LHCN-M2 (cell line): ENCODE data around the gene ALOX5. TPM values are rescaled to one million over a fixed set of nuclear protein-coding genes. Genes with fewer than 3 reads are reported as not detected.
"Not testable (repeated sequence)": the region's sequence is repeated elsewhere in the genome, so short reads cannot be mapped to it uniquely, and the experiment has no call there.

Experiments used
- DNase-seq: peaks from one replicate; pipeline ENCODE4 v3.0.0-alpha.2; 2012; ENCODE audit warnings: low read depth
- total RNA-seq: library from RNA; depleted of rRNA; stranded (reverse); fragments of >200 nt; gene quantifications from 2 replicates; pipeline ENCODE4 v1.2.3, GENCODE V29; 2014; rRNA removed

The ALOX5 gene
- total RNA-seq, 1 experiment from 2014 or later, result not detected

- DNase-seq, result no peak
Observed at GRCh38 chr10:45466784-45467183, 92.8 kb downstream of the ALOX5 start.

DNA sequence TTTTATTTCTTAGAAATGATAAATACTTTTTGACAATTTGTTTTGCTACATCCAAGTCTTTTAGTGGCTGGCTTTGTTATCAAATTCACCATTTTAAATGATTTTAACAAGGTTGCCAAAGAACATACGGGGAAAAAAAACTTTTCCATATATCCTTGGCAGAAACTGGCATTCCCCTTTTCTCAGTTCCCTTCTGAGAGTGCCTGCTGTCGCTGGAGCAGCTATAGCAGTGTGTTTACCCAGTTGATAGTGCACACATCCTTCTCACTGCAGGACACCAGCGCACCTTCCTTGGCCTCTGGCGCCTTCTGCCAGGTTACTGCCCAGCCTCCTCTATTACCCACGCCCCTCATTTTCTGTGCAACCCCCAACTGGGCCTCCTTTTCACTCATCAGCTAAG is 94.1 kb downstream of the ALOX5 start:
- no peak for DNase-seq

GRCh38 chr10:45470098-45471012 is 96.3 kb downstream of the ALOX5 start:
- no peak for DNase-seq

DNA sequence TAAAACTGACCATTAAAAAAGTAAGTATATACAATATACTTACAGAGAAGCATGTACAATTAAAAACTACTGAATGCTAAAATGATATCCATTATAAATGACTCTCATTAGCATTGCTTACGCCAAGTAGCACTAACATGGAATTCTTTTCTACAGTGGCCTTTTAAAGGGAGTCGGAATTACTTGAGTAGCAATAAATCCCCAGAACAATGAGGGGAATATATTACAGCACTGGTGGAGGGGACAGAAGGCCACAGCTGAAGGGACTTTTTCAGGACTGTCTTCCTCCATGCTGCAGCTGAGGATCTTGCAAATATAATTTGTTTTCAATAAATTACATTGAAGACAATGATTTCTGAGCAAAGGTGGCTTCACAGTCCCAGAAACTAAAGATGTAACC is 97.0 kb downstream of the ALOX5 start:
- no peak for DNase-seq

- no peak for DNase-seq
Observed at GRCh38 chr10:45471531-45472310, 97.7 kb downstream of the ALOX5 start.

DNA sequence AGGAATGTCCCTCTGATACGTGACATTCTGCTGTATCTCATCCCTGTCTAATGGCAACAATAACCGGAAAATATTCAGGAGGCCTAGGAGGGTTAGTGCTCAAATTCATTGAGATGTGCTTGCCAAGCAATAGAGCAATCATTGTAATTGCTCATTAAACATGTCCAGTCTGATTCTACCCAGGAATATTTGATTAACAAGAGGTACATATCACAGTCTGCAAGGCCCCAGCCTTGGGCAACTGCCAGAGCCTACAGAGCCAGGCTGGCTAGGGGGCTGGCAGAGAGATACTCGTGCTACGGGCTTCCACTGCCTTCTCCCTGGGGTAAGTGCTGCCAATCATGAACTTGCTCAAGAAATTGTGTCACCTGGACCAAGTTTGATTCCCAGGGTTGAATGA is 99.1 kb downstream of the ALOX5 start:
- no peak for DNase-seq

GRCh38 chr10:45476559-45476958 is 102.5 kb downstream of the ALOX5 start:
- no peak for DNase-seq

- no peak for DNase-seq
Observed at GRCh38 chr10:45480294-45480693, 106.3 kb downstream of the ALOX5 start.

DNA sequence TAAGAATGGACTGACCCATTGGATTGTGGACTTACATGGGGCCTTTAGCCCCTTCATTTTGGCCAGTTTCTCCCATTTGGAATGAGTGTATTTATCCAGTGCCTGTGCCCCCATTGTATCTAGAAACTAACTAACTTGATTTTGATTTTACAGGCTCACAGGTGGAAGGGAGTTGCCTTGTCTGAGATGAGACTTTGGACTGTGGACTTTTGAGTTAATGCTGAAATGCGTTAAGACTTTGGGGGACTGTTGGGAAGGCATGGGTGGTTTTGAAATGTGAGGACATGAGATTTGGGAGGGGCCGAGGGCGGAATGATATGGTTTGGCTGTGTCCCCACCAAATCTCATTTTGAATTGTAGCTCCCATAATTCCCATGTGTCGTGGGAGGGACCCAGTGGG is 107.1 kb downstream of the ALOX5 start:
- DNase-seq, result not testable (repeated sequence)

- DNase-seq, result no peak
Observed at GRCh38 chr10:45483002-45483401, 109.0 kb downstream of the ALOX5 start.

DNA sequence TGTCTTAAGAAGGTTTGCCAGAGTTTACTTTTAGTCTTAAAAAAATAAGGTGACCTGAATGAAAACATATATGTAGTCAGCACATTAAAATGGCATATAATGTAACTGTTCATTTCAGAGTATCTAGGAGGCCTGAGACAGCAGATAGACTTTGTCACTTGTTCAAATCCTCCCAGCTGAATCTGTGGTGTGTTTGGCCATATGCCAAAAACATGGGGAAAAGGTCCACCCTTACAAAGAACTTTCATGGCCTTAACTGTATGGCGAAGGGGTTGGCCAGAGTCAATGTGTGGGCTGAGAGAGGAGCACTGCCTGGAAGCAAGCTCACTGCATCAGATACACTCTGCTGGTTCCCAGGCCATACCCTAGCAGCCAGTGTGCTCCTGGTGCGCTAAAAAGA is 113.7 kb downstream of the ALOX5 start:
- DNase-seq, result no peak

DNA sequence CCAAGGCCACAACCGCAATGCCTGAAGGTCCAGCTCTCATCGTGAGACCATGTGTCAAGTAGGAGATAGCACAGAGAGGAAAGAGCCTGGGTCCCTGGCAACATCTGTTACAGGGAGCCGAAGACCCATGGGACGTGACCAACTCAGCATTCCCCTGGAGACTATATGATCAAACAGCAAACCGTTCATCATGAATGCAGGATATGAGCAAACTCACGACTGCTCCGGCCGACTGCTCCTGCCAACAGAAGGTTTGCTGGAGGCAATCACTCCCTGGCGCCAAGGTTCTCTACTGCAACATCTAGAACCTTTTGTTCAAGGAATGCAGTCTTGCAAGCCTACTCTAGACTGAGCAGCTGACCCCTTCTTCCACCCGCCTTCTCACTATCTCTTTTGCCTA is 114.3 kb downstream of the ALOX5 start:
- DNase-seq, result no peak

- no peak for DNase-seq
Observed at GRCh38 chr10:45490277-45490676, 116.3 kb downstream of the ALOX5 start.

GRCh38 chr10:45491061-45491460 is 117.0 kb downstream of the ALOX5 start:
- DNase-seq, result no peak

Other genes starting within 250 kb of the ALOX5 start
- gene OR13A1, start 58.6 kb upstream of the ALOX5 start, total RNA-seq, result not detected in 2 replicates